Hypothalamus (tissue), 51 donors: ENCODE measurements around the gene RBM27.
A peak's percentile ranks its signal among the peaks of the same experiment; 100 is the strongest.
"Not testable (repeated sequence)": the region's sequence is repeated elsewhere in the genome, so short reads cannot be mapped to it uniquely, and the experiment has no call there.

ENCODE experiments used
- DNase-seq, 51 donors: peaks; one replicate each; lab custom pipeline; 2025; lab: John Stamatoyannopoulos, UW

The RBM27 gene

DNA sequence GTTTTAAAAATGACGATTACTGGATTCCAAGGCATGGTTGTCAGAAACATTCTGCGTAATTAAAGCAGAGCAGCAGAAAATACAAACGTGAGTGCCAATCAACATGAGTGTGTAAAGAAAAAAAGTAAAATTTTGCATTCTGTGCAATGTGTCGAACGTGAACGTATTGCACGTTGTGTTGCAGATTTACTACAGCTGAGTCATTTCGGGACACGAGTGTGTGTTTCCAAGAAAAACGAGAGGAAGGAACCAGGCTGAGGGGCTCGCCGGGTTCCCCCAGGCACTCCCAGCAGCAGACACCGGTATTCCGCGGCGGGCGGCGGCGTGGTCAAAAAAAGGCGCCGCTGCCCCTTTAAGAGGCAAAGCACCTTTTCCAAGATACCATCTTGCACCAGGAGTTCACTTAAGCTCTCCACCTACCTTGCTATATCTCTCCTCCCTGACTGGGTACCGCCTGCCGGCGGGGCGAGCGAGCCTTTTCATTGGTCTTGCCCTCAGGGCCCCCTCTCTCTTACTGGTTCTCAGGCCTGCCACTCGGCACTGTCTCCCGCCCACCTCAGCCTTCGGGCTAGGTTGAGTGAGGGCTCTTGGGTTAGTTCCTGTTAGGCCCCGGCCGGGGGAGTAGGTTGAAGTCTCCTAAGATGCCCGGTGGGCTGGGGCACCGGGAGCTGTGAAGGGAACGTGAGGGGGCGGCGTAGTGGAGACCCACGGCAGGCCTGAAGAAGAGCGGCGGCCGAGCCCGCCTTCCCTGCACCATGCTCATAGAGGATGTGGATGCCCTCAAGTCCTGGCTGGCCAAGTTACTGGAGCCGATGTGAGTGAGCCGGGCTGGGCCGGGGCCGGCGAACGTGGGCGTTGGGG, at the start of gene RBM27:
RBM27 (plus strand) TSS at position 595 of the 861 bp plus-strand sequence; CDS start at position 756, 161 bp downstream.
- DNase-seq, result peak; percentile 66 to 98 (median 94)

DNA sequence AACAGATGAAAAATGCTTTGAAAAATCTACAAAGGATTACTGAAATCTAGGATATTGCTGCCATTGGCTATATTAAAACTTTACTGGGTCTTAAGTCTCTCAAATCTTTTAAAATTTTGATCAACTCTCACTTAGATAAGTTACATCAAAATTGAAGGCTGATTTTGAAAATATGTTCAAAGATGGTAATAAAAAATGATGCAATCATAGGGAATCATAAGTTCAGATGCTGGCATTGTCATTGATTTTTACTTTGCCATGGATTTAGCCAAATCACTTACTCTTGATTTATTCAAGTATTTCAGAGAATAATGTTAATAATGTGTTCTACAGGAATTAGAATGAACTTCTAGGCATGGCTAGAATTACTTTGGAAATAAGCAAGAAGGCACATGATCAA, 45.1 kb upstream of the RBM27 start:
- no peak for DNase-seq

GRCh38 chr5:146164382-146164781, 39.0 kb upstream of the RBM27 start:
- DNase-seq, result no peak

GRCh38 chr5:146165460-146165859, 37.9 kb upstream of the RBM27 start:
- no peak for DNase-seq

DNA sequence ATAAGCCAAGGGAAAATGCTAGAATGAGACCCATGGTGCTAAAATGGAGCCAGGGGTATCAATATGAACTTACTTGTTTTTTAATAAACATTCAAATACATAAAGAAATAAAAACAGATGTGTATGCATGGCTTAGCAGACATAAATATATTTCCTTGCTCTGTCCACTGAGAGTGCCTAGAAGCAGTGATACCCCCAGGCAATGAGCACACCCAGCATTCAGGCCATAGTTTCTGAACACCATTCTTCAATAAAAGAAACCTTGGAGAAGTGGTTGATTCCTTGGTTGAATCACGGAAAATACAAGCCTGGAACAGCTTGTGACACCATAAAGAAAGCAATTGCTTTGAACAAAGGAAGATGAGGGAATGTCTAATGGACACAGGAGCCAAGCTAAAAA, 37.5 kb upstream of the RBM27 start:
- no peak for DNase-seq

- DNase-seq, result no peak
These were observed 34.3 kb upstream of the RBM27 start for GRCh38 chr5:146169076-146169475.

- DNase-seq, result not testable (repeated sequence)
These were observed 30.4 kb upstream of the RBM27 start for GRCh38 chr5:146173049-146173448.

- no peak for DNase-seq
These were observed 29.8 kb upstream of the RBM27 start for GRCh38 chr5:146173597-146173996.

GRCh38 chr5:146176805-146177204, 26.6 kb upstream of the RBM27 start:
- no peak for DNase-seq

DNA sequence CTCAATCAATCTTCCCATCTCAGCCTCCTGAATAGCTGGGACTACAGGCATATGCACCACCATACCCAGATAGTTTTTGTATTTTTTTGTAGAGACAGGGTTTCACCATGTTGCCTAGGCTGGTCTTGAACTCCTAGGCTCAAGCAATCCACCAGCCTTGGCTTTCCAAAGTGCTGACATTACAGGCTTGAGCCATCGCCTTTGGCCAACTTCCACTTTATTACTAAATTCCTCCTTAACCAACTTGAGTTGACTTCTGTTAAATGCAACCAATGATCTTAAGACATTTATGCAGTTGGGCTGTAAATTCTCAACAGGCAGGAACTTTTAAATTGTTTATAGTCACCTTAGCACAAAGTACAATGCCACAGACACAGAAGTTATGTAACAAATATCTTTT, 23.7 kb upstream of the RBM27 start:
- no peak for DNase-seq

GRCh38 chr5:146183403-146183802, 20.0 kb upstream of the RBM27 start:
- not testable (repeated sequence) for DNase-seq

- no peak for DNase-seq
These were observed 18.2 kb upstream of the RBM27 start for GRCh38 chr5:146185161-146185560.

DNA sequence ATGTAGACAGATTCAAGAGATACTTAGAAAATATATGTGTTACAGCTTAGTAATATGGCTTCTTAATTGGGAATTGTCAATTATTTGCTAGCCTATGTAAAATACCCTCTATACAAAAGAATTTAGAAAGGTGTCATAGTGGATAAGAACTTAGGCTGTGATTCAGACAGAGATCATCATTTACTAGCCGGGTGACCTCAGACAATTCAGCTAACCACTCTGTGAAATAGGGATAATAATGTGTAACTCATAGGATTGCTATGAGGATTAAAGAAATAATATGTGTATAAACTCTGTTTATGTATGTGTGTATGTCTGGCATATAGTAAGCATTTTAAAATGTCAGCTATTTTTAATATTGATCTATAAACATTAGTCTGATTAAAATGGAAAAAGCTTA, 15.0 kb upstream of the RBM27 start:
- DNase-seq, result no peak

DNA sequence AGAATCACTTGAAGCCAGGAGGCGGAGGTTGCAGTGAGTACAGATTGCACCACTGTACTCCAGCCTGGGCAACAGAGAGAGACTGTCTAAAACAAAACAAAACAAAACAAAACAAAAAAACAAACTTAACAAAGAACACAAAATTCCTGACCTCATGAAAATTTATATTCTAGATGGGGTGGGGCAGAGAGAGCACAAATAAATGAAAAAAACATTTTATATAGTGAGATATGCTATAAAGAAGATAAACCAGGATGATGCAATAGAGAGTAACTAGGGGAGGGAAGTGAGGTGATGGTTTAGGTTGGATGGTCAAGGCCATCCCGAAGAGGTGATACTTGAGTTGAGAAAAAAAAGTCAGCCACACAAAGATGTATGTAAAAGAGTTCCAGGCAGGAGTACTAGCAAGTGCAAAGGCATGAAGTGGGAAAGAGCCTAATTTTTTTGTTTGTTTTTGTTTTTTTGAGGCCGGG, 10.8 kb upstream of the RBM27 start:
- DNase-seq, result no peak

GRCh38 chr5:146193285-146193684, 10.1 kb upstream of the RBM27 start:
- no peak for DNase-seq

DNA sequence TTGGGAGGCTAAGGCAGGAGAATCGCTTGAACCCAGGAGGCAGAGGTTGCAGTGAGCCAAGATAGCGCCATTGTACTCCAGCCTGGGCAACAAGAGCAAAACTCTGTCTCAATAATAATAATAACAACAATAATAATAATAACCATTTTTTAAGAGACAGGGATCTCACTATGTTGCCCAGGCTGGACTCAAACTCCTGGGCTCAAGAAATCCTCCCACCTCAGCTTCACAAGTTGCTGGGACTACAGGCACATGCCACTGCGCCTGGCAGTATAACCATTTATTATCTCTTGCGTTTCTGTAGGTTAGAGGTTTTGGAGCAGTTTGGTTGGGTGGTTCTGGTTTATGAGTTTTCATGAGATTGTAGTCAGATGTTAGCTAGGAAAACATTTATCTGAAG, 8.4 kb upstream of the RBM27 start:
- DNase-seq, result not testable (repeated sequence)

GRCh38 chr5:146196459-146197048, 6.9 kb upstream of the RBM27 start:
- no peak for DNase-seq

GRCh38 chr5:146199176-146199815, 4.1 kb upstream of the RBM27 start:
- no peak for DNase-seq

DNA sequence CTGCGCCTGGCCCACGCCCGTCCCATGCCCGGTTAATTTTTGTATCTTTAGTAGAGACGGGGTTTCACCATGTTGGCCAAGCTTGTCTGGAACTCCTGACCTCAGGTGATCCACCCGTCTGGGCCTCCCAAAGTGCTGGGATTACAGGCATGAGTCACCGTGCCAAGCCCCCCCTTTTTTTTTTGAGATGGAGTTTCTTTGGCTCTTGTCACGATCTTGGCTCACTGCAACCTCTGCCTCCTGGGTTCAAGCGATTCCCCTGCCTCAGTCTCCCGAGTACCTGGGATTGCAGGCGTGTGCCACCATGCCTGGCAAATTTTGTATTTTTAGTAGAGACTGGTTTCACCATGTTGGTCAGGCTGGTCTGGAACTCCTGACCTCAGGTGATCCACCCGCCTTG, 1.6 kb upstream of the RBM27 start:
- DNase-seq, result not testable (repeated sequence)

DNA sequence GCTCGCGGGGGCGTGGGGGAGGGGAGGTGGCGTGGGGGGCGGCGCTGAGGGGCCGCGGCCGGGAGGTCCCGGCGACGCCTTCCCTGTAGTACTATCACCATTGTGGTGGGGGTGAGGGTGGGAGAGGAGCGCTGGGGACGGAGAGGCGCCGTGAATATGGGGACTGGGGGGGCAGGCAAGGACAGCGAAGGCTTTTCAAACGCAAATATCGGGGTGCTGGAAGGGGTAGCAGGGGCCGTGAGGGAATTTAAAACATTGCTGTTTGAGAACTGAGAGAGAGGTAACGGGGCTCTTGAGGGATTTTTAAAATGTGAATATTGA, 427 bp downstream of the RBM27 start:
- DNase-seq, result peak in 3 of 51 donors; percentile 26 to 42 (median 41)

GRCh38 chr5:146205499-146206202, 2.2 kb downstream of the RBM27 start:
- DNase-seq, result no peak
